ENCODE results near the gene AGBL4. TPM values are rescaled to one million over a fixed set of nuclear protein-coding genes. Genes with fewer than 3 reads are reported as not detected.

The AGBL4 gene
- total and polyA plus RNA-seq, 7 donors: 0.09 to 0.36 (median 0.16) TPM; not detected in 4

- TF ChIP-seq EP300 (IDR thresholded peaks at IDR 0.05) (no peak), POLR2A (IDR thresholded peaks at IDR 0.05) (no peak), CTCF (IDR thresholded peaks at IDR 0.05) (no peak)
- H3K36me3 ChIP-seq: no peaks in the 10 kb centered on the region
- 80 to 88% methylated on average over 2 of the region's 2 CpGs for WGBS, 2 donors
- intact Hi-C loops (cut with DNase I): no loop called here
- no peak for DNase-seq
- H3K27me3 ChIP-seq: no peaks in the 10 kb centered on the region
- H3K4me3 ChIP-seq: no peak overlapping the region
- H3K27ac ChIP-seq: no peak overlapping the region
- peaks cover 0 to 10% (median 2%) of the 10 kb centered on the region in 4 donors for H3K9me3 ChIP-seq
- H3K4me1 ChIP-seq: no peaks in the 10 kb centered on the region
Observed at GRCh38 chr1:49251019-49251784, 772.6 kb downstream of the AGBL4 start.

GRCh38 chr1:49240709-49241221, 783.0 kb downstream of the AGBL4 start:
- Histone ChIP-seq H3K36me3 (no peaks in the 10 kb centered on the region), H3K9me3 (no peaks in the 10 kb centered on the region), H3K27ac (no peak overlapping the region), H3K4me3 (no peak overlapping the region), H3K4me1 (no peaks in the 10 kb centered on the region), H3K27me3 (no peaks in the 10 kb centered on the region)
- 86 to 94% methylated on average over 1 of the region's 1 CpG for WGBS, 2 donors
- intact Hi-C loops (cut with DNase I): no loop called here
- TF ChIP-seq EP300 (IDR thresholded peaks at IDR 0.05): no peak
- TF ChIP-seq POLR2AphosphoS5 (IDR thresholded peaks at IDR 0.05): no peak
- TF ChIP-seq CTCF (IDR thresholded peaks at IDR 0.05): no peak
- TF ChIP-seq POLR2A (IDR thresholded peaks at IDR 0.05): no peak
- no peak for DNase-seq

GRCh38 chr1:49234988-49235387, 788.8 kb downstream of the AGBL4 start:
- no peaks in the 10 kb centered on the region for H3K36me3 ChIP-seq
- peaks cover 0 to 3% (median 0%) of the 10 kb centered on the region in 4 donors for H3K9me3 ChIP-seq
- no peak for DNase-seq
- H3K4me3 ChIP-seq: no peak overlapping the region
- intact Hi-C loops (cut with DNase I): no loop called here
- 54 to 65% methylated on average over 1 of the region's 1 CpG for WGBS, 2 donors
- no peak overlapping the region for H3K27ac ChIP-seq
- no peaks in the 10 kb centered on the region for H3K27me3 ChIP-seq
- TF ChIP-seq POLR2A (IDR thresholded peaks at IDR 0.05): no peak
- no peak for TF ChIP-seq CTCF (IDR thresholded peaks at IDR 0.05)
- TF ChIP-seq POLR2AphosphoS5 (IDR thresholded peaks at IDR 0.05): no peak
- TF ChIP-seq EP300 (IDR thresholded peaks at IDR 0.05): no peak
- H3K4me1 ChIP-seq: no peaks in the 10 kb centered on the region

- Histone ChIP-seq H3K27ac (no peak overlapping the region), H3K4me1 (no peaks in the 10 kb centered on the region), H3K36me3 (no peaks in the 10 kb centered on the region), H3K4me3 (no peak overlapping the region), H3K27me3 (no peaks in the 10 kb centered on the region), H3K9me3 (no peaks in the 10 kb centered on the region)
- no peak for DNase-seq
- no peak for TF ChIP-seq CTCF (IDR thresholded peaks at IDR 0.05)
- no peak for TF ChIP-seq POLR2AphosphoS5 (IDR thresholded peaks at IDR 0.05)
- no peak for TF ChIP-seq EP300 (IDR thresholded peaks at IDR 0.05)
- TF ChIP-seq POLR2A (IDR thresholded peaks at IDR 0.05): no peak
- intact Hi-C loops (cut with DNase I): no loop called here
- WGBS, 2 donors: 66 to 71% methylated on average over 1 of the region's 1 CpG
Observed at GRCh38 chr1:49229555-49229954, 794.2 kb downstream of the AGBL4 start.
